NCI-H82 (cell line): ENCODE measurements around the gene UBA5.

ENCODE experiments used
- DNase-seq: peaks from one replicate; lab custom pipeline; 2025; lab: John Stamatoyannopoulos, UW

UBA5 gene

GRCh38 chr3:132720228-132720627 is 60.1 kb downstream of the UBA5 start:
- no peak for DNase-seq

- peak; percentile 74 for DNase-seq
These were observed 61.5 kb downstream of the UBA5 start for GRCh38 chr3:132721479-132722164.

- peak; percentile 98 for DNase-seq
These were observed 62.3 kb downstream of the UBA5 start, which contains the start of gene NPHP3 for GRCh38 chr3:132722165-132723023. NPHP3 (minus strand) TSS chr3:132722409; CDS start chr3:132722355, 54 bp downstream.

GRCh38 chr3:132723024-132723950 is 63.2 kb downstream of the UBA5 start:
- no peak for DNase-seq

- DNase-seq = peak; percentile 81
These were observed 66.3 kb downstream of the UBA5 start for GRCh38 chr3:132726341-132726823.
